Stimulated activated CD8-positive, alpha-beta memory T cell treated with anti-CD3 and anti-CD28 coated beads, Interleukin-2, amount 100 ng/mL, for 1 hour (primary cell): ENCODE measurements around the gene BICD2.

Experiments
- DNase-seq, 2 donors: peaks; one replicate each; pipeline ENCODE4 v3.0.0-alpha.2; 2020; ENCODE audit warnings: low read depth in 2 of 2

BICD2 gene

DNA sequence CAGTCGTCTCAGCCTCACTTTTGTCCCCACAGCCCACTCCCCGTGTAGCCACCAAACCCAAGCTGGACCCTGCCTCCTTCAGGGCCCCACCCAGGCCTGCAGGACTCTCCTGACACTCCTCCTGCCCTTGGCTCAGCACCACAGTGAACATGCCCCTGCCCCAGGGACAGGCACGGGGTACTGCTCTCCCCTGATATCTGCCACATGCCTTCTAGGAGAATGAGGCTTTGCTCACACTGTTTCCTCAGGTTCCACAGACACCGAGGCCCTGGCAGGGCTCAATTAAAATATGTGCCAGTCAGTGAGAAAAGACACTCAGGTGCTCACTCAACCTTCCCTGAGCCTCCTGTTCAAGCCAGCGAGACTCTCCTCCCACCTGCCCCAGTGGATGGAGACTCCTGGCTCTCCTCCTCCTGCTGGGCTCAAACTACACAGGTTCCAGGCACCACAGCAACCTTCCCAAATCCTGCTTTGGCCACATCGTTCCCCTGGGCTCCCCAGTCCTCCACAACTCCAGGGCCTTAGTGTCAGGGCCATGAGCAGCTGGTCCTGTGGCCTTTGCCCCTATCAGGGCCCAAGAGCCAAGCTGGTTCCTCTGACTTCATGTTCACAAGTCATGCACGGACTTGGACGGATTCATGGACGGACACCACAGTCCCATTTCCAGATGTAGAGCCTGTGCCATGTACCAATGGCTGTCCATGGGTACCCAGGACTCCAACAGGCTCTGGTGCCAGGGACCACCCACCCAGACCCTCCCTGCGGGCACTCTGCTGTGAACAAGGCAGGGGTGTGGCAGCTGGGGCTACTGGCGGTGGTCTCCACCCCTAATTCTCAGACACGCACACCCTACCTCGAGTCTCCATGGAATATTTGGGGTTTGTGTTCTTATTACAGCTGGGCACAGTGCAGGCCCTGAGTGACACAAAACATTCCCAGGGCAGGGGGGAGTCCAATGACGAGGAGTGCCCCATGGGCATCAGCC is 36.6 kb downstream of the BICD2 start:
- DNase-seq, result no peak

DNA sequence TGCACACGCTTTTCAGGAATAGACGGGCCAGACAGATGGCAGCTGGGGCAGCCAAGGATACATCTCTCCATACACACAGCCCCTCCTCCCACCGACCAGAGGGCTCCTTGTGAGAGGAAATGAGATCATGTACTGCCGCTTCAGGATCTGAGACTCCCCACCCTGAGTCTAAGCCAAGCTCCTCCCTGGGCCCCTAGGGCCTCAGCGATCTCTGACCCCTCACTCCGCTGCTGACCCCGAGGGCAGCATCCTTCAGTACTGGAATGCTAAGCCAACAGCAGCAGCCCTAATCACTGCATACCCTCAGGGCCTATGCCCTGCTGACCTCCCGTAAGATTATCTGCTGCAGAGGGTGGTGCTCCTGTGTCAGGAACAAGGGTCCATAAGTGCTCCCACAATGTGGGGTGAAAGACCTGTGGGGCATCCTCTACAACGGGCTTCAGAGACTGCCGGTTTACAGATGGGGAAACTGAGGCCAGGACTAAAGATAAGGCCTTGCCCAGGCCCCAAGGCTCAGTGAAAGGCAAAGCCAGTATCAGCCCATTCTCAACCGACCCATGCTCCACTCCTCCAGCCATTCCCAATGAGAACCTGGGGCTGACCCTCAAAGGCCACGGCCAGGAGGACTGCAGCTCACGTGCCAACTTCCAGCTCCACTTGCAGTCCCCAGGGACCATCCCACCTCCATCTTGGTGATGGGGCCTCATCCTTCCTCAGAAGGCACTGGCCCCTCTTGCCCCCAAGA is 37.5 kb downstream of the BICD2 start:
- DNase-seq, result no peak

DNA sequence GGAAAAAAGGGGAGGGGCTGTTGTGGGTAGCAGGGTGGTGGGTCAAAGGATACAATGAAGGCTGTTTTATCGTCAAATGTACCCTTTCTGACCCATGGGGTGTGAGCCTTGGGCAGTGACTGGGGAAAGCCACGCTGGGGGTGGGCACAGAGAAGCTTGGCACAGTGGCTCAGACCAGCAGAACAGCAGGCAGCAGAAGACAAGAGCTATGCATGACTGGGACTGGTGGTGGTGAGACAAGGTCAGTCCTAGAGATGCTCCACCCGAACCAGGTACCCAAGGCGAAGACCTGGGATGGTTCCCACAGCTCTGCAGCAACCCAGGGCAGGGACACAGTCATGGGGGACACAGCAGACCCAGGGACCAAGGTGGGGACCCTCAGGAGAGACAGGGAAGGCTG is 38.3 kb downstream of the BICD2 start:
- DNase-seq, result no peak

DNA sequence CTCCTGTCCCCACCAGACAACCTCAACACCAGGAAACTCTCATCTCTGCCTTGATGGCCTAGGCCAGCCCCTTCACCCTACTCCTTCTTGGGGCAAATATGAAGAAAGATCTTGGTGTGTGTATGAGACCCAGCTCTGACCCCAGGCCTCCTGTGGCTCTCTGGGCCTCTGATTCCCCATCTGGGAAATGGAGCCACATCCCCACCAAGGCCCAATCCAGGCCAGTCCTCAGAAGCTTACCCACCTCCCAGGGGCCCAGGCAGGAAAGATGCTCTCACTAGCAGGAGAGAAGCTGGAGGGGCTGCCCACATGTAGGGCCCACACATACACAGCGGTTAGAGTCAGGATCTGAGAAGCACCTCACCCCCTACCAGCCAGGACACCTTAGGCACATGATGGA is 38.9 kb downstream of the BICD2 start:
- no peak for DNase-seq

DNA sequence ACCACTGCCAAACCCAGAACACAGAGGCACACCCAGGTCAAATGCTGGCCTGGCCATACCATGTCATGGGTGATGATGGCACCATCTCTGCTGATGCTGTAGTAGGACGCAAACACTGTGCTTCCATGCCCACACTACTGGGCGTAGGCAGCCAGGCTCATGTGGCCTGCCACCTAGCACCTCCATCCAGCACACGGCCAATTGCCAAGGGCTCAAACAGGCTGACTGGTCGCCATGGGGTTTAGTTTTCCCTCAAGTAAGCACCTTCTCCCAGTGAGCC is 39.4 kb downstream of the BICD2 start:
- no peak for DNase-seq

DNA sequence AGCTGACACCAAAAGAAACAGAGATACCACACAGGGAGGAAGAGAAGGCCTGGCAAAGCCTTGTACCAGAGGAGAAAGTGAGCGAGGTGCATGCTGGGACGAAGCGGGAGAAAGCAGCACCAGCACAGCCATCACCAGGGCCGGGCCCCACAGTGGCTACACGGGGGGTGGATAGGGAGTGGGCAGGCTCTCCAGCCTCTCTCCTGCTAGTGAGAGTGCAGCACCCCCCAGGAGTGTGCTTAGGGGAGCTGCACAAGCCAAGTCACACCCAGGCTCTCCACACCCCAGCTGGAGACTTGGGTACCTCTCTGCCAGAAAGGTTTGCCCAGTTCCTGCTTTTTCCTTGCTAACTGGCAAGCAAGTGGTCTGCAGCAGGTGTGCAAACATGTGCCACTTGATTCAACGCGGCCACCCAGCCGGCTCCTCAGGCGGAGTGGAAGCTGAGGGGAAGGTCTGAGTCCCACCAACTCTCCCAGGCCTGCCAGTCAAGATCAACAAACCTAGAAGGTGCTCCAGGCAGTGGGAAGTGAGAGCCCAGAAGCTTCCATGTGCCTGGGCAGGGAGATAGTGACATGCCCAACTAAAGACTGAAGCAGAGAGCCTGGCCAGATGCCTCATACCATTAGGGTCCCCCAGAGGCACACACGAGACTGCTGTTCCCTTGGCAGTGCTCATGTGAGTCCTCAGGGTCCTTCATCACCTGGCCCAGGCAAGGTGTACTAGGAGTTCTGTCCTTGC is 39.9 kb downstream of the BICD2 start:
- DNase-seq, result no peak

DNA sequence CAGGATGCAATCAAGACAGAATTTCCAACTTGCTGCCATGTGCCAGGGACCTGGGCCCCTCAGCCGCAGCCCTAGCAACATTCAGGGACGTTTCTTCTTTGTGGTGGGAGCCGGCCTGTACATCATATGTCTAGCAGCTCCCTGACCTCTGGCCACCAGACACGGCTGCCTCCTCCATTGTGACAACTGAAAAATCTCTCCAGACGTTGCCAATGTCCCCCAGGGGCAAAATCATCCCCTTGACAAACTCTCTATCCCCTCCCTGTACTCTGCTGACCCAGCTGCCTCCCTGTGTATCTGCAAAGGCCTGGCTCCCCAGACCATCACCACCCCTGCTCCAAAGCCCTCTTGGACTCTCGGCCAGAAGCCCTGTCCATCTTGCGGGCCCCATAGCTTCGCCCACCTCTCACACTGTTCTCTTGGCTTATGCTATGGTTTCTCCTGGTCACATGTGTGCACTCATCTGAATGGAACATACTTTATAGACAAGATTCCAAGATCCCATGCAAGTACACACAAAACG is 40.8 kb downstream of the BICD2 start:
- no peak for DNase-seq

DNA sequence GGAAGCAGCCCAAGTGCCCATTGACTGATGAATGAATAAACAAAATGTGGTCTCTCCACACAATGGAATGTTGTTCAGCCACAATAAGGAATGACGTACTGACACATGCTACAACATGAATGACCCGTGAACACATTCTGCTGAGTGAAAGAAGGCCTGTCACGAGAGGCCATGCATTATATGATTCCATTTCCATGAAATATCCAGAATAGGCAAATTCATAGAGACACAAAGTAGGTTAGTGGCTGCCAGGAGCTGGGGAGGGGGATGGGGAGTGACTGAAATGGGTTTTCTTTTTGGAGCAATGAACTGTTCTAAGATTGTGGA is 41.4 kb downstream of the BICD2 start:
- no peak for DNase-seq

DNA sequence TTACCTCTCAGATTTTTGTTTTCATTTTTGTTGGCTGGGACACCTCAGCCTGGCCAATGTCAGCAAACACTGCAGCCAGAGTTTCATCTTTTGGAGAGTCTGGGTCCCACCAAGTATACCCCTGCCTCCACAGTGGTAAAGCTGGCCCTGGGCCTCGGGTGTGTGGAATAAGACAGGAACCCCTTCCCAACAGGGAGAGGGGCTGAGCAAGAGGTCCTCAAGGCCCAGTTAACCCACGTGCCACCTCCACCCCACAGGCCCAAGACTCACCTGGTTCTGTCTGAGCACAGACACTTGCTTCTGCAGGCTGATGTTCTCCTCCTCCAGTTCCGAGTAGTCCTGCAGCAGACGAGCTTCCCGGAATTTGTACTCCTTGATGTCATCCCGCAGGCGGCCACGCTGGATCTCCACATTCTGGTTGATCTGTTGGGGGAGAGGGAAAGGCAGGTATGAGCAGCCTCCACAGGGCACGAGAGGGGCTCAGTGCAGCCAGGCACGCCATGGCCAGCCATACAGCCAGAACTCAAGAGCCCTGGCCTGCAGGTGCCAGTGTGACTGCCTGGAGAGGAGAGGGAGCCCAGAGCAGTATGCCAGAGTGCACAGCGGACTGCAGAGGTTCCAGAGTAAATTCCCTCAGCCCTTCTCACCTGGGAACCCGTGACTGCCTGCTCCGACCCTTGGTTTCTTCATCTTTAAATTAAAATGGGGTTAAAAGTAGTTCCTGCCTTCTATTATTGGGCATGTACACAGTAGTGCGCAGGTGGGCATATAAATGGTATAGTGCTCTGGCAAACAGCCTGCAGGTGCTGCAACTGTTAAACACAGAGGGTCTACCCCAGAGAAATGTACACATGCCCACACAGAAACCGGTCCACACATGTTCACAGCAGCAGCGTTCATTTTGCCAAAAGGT is 42.0 kb downstream of the BICD2 start:
- no peak for DNase-seq

DNA sequence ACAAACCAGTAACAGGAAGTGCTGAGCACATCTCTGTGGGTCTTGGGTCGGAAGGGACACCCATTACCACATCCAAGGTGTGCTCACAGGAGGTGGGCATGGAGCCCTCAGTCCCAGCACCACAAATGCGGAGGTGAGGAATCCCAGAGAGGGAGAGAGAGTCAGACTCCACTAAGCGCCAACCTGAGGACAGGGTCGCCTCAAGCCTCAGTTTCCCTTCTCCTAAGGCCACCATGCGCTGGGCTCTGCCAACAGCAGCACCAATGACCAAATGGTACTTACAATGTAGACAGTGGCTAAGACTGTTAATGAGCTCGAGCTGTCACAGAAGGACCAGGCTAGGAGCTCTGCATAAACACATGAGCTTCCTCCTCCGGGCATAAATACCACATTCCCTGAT is 43.1 kb downstream of the BICD2 start:
- DNase-seq, result no peak

DNA sequence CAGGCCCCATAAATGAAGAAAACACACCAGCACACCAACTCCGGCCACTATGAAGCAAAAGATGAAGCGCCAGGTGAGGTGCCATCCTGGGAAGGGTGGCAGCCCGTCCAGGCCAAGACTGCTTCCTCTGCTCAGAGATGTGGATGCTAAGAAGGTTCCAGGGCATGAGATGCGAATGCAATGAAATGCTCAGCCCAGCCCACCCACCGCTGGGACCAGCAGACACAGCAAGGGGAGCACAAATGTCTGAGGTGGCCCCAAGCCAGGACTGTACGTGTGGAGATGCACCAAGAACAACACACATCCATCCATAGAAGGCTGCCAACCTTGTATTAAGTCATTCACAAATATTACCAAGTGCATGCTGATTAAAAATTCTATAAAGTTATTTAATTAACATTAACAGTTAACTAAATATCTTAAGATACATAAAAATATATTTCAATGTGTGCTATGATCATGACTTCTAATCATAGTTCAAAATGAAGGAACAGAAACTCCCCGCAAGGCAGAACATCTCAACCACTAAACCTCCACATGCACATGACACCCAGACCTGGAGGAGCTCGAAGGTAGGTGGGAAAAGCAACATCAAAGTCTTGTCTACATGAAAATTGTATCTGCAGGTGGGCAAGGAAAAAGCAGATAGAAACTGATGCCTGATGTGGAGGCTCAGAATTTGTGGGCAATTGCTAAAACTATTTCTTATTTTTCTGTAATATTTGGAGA is 43.7 kb downstream of the BICD2 start:
- no peak for DNase-seq

DNA sequence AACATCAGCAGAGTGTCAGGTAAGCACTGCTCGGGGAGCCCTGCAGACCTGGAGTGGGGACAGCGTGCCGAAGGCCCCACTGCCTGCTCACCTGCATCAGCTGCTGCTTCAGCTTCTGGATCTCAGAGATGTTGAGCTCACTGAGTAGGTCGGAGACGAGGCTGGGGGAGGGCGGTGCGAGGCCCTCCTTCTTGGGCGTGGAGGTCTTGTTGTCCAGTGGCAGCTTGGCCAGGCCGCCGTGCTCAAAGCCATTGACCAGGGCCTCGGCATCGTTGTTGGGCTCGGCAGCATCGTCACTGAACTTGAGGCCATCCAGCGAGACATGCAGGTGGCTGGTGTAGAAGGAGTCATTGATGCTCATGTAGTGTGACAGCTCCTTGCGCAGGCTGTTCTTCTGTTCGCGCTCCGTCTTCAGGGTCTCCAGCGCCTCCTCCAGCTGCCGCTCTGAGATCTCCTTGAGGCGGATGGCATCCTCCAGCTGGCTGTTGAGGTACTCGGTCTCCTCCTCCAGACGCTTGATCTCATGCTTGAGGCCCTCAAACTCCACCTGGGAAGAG is 44.3 kb downstream of the BICD2 start:
- no peak for DNase-seq

DNA sequence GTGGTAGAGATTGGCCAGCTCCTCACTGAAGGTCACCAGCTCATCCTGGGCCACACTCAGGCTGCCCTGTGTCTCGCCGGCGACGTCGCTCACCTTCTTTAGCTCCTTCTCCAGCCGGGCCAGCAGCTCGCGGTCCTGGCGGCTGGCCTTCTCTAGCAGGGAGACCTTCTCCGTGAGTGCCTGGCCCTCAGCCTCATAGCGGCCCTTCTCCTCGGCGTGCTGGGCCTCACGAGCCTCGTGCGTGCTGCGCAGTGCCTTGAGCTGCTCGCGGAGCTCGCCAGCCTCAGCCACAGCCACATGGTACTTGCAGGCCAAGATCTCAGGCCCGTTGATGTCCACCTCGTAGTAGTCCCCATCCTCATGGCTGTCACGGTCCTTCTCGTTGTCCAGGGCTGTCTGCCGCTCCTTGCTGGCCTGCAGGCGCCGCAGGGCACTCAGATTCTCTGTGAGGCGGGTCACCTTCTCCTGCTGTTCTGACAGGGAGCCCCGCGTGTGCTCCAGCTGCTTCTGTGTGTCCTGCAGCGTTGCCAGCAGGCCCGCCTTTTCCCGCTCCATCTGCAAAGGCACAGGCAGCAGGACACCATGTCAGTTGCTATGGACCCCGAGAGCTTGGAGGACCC is 45.5 kb downstream of the BICD2 start:
- DNase-seq, result no peak

DNA sequence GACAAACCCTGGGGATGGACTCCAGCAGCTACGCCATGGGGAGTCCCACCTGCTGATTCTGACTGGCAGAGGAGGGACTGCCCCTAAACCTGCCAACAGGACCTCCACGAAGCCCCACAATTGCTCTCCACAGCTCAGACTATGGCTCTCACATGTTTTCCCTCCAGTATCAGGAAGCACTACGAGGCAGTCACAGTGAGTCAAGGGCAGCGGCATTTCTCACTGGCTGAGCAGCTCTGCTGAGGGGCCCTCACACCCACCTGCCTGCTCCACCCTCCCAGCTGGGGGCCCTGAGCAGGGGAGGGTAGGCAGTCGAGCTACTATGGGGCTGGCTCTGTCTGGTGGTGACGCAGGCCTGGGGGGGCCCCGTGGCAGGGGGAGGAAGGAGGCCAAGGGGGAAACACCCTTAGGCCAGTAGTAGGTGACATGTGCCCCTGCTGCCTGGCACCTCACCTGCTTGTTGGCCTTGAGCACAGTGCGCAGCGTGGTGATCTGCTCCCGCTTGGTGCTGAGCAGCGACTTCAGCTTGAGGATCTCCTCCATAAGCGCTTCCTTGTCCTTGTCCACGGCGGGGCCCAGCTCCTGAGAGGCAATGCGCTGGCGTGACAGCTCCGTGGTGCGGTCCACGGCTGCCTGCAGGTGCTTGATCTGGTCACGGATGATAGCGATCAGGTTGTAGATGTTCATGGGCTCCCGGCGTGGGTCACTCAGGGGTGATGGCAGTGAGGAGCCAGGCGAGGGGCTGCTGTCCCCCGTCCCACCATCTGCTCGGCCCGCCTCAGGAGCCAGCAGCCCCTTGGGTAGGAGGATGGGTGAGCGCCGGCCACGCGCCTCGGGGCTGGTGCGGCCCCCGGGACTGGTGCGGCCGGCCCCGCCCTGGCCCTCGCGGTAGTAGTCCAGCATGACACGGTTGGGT is 46.3 kb downstream of the BICD2 start:
- no peak for DNase-seq

DNA sequence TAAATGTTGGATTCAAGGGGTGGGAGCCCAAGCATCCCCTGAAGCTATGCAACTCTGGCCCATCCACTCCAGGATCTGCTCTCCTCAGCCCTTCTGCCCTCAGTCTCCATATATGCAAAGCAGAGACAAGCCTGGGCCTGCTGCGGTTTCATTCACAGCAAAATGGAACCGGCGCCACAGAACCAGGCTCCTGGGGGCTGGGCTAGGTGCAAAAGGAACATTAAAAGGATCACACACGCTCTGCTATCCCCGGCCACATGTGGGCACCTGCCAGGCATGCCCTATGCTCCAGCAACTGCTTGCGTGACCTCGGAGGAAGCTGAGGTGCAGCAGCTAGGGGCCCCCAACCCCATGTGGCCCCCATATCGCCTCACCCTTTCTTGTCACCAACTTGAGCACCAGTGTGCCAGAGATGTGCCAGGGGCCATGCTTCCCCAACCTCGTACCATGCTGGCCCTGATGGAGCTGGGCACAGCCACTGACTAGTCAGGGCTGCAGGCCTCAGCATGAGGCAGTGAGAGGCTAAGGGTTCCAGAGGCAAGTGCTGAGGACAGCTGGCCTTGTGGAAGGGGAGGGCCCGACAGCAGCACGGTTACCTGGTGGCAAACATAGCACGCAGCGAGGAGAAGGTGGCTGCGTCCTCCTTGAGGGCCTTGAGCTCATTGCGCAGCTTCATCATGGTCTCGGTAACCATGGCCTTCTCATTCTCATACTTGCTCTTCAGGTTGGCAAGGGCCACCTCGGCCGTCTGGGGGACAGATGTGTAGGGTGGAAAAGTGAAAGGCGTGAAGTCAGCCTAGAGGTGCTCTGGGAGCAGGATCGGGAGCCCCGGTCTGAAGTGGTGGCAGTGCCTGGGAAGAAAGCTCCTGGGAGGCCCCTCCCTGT is 47.2 kb downstream of the BICD2 start:
- DNase-seq, result no peak

DNA sequence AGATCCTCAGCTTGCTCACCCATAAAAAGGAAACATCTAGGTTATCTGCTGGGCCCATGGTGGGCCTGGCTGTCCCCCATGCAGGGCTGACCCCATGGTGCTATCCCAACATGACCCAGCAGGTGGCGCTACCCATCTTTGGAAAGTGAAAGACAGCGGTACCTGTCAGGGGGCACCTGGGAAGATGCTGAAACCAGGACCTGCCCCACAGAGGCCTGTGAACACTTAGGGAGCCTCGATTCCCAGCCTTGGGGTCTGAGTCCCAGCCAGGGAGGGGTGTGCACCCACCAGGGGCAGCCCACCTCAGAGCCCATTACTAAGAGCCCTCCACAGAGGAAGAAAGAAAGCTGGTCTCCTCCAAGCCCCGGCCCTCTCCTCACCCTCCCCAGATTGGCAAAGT is 48.1 kb downstream of the BICD2 start:
- peak; percentile 70 to 72 for DNase-seq

DNA sequence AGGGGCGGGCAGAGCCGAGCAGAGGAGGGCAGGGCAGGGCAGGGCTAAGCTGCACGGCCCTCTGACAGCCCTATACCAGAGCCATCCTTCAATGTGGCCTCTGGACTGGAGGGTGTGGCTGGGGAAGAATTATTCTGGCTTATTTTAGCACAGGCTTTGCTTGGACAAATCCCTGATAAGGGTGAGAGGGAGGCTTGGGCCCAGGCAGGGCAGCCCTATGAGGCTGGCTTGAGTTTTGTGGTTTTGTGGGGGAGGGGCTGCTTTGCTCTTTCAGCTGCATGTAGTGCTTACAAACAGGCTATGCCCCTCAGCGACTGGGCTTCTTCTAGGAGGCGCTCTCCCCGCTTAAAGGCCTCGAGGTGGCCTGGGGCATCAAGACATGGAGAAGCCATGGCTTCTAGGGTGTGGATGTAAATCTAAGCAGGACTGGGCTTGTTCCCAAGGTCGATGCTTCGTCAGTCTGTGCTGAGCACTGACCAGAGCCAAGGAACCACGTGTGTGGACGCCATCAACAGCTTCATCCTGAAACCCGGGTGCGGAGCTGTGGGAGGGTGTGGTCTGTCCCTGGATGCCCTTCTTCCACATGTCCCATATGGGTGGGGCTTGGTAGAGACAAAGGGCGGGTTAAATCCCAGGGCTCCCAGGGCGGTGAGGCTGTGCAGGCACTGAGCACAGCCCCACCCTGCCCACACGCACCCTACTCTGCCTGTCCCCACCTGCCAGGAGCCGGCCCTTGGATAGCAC is 49.0 kb downstream of the BICD2 start:
- no peak for DNase-seq
